K562 (cell line): ENCODE results near the gene PGD. TPM values are rescaled to one million over a fixed set of nuclear protein-coding genes. Genes with fewer than 3 reads are reported as not detected.

Source experiments
- ATF1 ChIP-seq, 2 experiments: fragments of 450-650 bp in 1 of 2; IDR thresholded peaks; 2 replicates each; pipeline ENCODE4 v1.6.1; 2016; ENCODE audit warnings: missing compliant biosample characterization in 1 of 2, missing genetic modification characterization in 1 of 2
- CBX5 ChIP-seq: IDR thresholded peaks from 2 replicates; pipeline ENCODE4 v1.6.1; 2014; ENCODE audit warnings: low read depth, borderline replicate concordance
- ELF2 ChIP-seq: fragments of 250-450 bp; sonication (Bioruptor Pico); IDR thresholded peaks from 2 replicates; pipeline ENCODE4 v1.5.0; 2021; ENCODE audit warnings: mild to moderate bottlenecking
- GATAD2A ChIP-seq: fragments of 450-650 bp; IDR thresholded peaks from 2 replicates; pipeline ENCODE4 v1.6.1; 2017
- KHSRP ChIP-seq: fragments of 450-650 bp; IDR thresholded peaks from 2 replicates; pipeline ENCODE4 v1.6.1; 2017
- KLF6 ChIP-seq: fragments of 250-450 bp; sonication (Bioruptor Pico); IDR thresholded peaks from 2 replicates; pipeline ENCODE4 v1.4.0; 2020; ENCODE audit warnings: mild to moderate bottlenecking, moderate library complexity, borderline replicate concordance
- MAFK ChIP-seq: IDR thresholded peaks from 2 replicates; pipeline ENCODE4 v1.6.1; 2011; ENCODE audit warnings: low read length, improper control_type of control experiment
- NFYB ChIP-seq: IDR thresholded peaks from 2 replicates; pipeline ENCODE4 v1.6.1; 2011; ENCODE audit warnings: mild to moderate bottlenecking, moderate library complexity; ENCODE audit not compliant: insufficient read length; ENCODE audit errors: extremely low read depth
- RREB1 ChIP-seq: fragments of 250-450 bp; sonication (Bioruptor Pico); IDR thresholded peaks from 2 replicates; pipeline ENCODE4 v1.4.0; 2020
- SAFB2 ChIP-seq: fragments of 200-400 bp; formaldehyde crosslinking; IDR thresholded peaks from 2 replicates; pipeline ENCODE4 v1.6.1; 2018; ENCODE audit warnings: borderline replicate concordance, low read length, low read depth, moderate library complexity; ENCODE audit not compliant: severe bottlenecking
- SMAD4 ChIP-seq: fragments of 250-450 bp; sonication (Bioruptor Pico); conservative IDR thresholded peaks from 2 replicates; pipeline ENCODE4 v1.8.0; 2021; ENCODE audit warnings: inconsistent platforms, mild to moderate bottlenecking, moderate library complexity
- U2AF1 ChIP-seq: fragments of 200-400 bp; formaldehyde crosslinking; optimal IDR thresholded peaks from 2 replicates; pipeline ENCODE3; 2017; ENCODE audit warnings: mild to moderate bottlenecking, low read depth, low read length, moderate library complexity
- ZFP30 ChIP-seq: fragments of 250-450 bp; sonication (Bioruptor Pico); IDR thresholded peaks from 2 replicates; pipeline ENCODE4 v1.8.0; 2022; ENCODE audit warnings: moderate library complexity, mild to moderate bottlenecking, inconsistent platforms, borderline replicate concordance
- ZFP36 ChIP-seq: fragments of 150-350 bp; IDR thresholded peaks from 2 replicates; pipeline ENCODE4 v1.6.1; 2018; ENCODE audit warnings: low read length, low read depth; ENCODE audit not compliant: partially characterized antibody
- ZNF12 ChIP-seq: sonication (generic); formaldehyde crosslinking; IDR thresholded peaks from 2 replicates; pipeline ENCODE4 v1.4.0; 2020; ENCODE audit warnings: mild to moderate bottlenecking, missing genetic modification reagents
- ZNF253 ChIP-seq: fragments of 250-450 bp; sonication (Bioruptor Pico); conservative IDR thresholded peaks from 2 replicates; pipeline ENCODE4 v1.6.1; 2021; ENCODE audit warnings: mild to moderate bottlenecking
- ZNF277 ChIP-seq: fragments of 250-450 bp; sonication (Bioruptor Pico); IDR thresholded peaks from 2 replicates; pipeline ENCODE4 v1.8.0; 2022; ENCODE audit warnings: inconsistent platforms, mild to moderate bottlenecking, moderate library complexity, borderline replicate concordance
- polyA plus RNA-seq, 8 experiments: library from polyadenylated mRNA; depleted of rRNA in 4 of 8; stranded (reverse) in 5 of 8; unstranded in 3 of 8; fragments of >200 nt; fragmentation: Nextera tagmentation in 2 of 8; fragmentation: Illumina TruSeq in 1 of 8; extraction: Ambion mirVana in 2 of 8; extraction: Trizol in 1 of 8; gene quantifications; 2 replicates each; pipeline versions ENCODE4 v1.2.1 to v1.2.3, GENCODE V29; 2011 to 2014; ENCODE audit warnings: inconsistent platforms in 1 of 8, missing spikeins in 1 of 8
- total RNA-seq, 7 experiments: library from RNA; depleted of rRNA in 6 of 7; stranded (reverse); fragments of >200 nt in 6 of 7; fragmentation: Illumina TruSeq in 2 of 7; extraction: Trizol in 2 of 7; gene quantifications; 2 replicates each; pipeline versions ENCODE4 v1.2.1 to v1.2.3, GENCODE V29; 2011 to 2021; ENCODE audit warnings: low replicate concordance in 1 of 7
- TF ChIP-seq, protein P1 (sequence below): fragments of 250-450 bp; sonication (Bioruptor Pico); IDR thresholded peaks from 2 replicates; pipeline ENCODE4 v1.4.0; 2020; ENCODE audit warnings: mild to moderate bottlenecking, moderate library complexity

Gene PGD
- total and polyA plus RNA-seq, 9 of the 15 experiments (the other 6 are each of a cell fraction or from before 2014, with no cell fraction given): 177 to 542 (median 270) TPM

GRCh38 chr1:10398734-10399443 lies at the start of gene PGD (continued):
- TF ChIP-seq MAFK (no peak), ELF2 (0 out of 2 replicates have a peak, but pooled peaks have one; percentile 69), SMAD4 (CRISPR knock-in tag) (peak; percentile 46), KHSRP (no peak), NFYB (peak; percentile 99), CBX5 (no peak), U2AF1 (peak; percentile 92), ZNF253 (CRISPR knock-in tag) (no peak), ZNF12 (CRISPR knock-in tag) (no peak; the same call in 1 of the 2 replicates), KLF6 (CRISPR knock-in tag) (no peak), RREB1 (CRISPR knock-in tag) (peak; percentile 88), ZFP36 (no peak), ATF1 (CRISPR knock-in tag; IDR thresholded peaks at IDR 0.05) (peak; percentile 6), ATF1 (tag; IDR thresholded peaks at IDR 0.05) (peak; percentile 92), GATAD2A (no peak), ZFP30 (CRISPR knock-in tag) (no peak), SAFB2 (no peak), ZNF277 (CRISPR knock-in tag) (no peak)
- TF ChIP-seq, protein P1, sequence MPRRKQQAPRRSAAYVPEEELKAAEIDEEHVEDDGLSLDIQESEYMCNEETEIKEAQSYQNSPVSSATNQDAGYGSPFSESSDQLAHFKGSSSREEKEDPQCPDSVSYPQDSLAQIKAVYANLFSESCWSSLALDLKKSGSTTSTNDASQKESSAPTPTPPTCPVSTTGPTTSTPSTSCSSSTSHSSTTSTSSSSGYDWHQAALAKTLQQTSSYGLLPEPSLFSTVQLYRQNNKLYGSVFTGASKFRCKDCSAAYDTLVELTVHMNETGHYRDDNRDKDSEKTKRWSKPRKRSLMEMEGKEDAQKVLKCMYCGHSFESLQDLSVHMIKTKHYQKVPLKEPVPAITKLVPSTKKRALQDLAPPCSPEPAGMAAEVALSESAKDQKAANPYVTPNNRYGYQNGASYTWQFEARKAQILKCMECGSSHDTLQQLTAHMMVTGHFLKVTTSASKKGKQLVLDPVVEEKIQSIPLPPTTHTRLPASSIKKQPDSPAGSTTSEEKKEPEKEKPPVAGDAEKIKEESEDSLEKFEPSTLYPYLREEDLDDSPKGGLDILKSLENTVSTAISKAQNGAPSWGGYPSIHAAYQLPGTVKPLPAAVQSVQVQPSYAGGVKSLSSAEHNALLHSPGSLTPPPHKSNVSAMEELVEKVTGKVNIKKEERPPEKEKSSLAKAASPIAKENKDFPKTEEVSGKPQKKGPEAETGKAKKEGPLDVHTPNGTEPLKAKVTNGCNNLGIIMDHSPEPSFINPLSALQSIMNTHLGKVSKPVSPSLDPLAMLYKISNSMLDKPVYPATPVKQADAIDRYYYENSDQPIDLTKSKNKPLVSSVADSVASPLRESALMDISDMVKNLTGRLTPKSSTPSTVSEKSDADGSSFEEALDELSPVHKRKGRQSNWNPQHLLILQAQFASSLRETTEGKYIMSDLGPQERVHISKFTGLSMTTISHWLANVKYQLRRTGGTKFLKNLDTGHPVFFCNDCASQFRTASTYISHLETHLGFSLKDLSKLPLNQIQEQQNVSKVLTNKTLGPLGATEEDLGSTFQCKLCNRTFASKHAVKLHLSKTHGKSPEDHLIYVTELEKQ (CRISPR knock-in tag): no peak
